NB4 (cell line): ENCODE measurements around the gene GABRA5.

Experiments used
- DNase-seq: peaks from one replicate; pipeline ENCODE4 v3.0.0; 2010; ENCODE audit warnings: low read depth
- H3K4me3 ChIP-seq: one replicate; pipeline ENCODE4 v1.5.1; 2011; ENCODE audit warnings: mild to moderate bottlenecking, low read depth, low read length, moderate library complexity
- MYC ChIP-seq: IDR thresholded peaks from 2 replicates; pipeline ENCODE4 v1.6.1; 2011; ENCODE audit warnings: low read depth, low read length
- POLR2A ChIP-seq: IDR thresholded peaks from 2 replicates; pipeline ENCODE4 v1.6.1; 2011; ENCODE audit warnings: mild to moderate bottlenecking; ENCODE audit not compliant: insufficient read length; ENCODE audit errors: extremely low read depth
- TF ChIP-seq, protein P1 (sequence below): IDR thresholded peaks from 2 replicates; pipeline ENCODE4 v1.6.1; 2011; ENCODE audit warnings: low read depth, low read length
- TF ChIP-seq, protein P2 (sequence below): IDR thresholded peaks from one replicate; pipeline ENCODE4 v1.5.1; 2012; ENCODE audit warnings: low read depth, low read length

GABRA5 gene

DNA sequence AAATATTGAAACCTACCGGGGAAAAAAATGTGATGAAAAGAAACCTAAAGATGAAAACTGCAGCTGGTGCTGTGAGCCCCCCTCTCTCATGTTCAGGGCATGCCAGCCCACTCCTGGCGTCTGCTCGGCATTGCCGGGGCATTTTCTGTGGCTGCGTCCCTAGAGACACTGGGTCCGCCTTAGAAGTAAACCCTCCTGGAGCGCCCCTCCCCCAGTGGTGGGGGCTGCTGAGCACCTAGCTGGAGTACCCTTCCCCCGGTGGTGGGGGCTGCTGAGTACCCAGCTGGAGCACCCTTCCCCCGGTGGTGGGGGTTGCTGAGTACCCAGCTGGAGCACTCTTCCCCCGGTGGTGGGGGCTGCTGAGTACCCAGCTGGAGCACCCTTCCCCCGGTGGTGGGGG lies 24.5 kb upstream of the GABRA5 start:
- no peak for DNase-seq

DNA sequence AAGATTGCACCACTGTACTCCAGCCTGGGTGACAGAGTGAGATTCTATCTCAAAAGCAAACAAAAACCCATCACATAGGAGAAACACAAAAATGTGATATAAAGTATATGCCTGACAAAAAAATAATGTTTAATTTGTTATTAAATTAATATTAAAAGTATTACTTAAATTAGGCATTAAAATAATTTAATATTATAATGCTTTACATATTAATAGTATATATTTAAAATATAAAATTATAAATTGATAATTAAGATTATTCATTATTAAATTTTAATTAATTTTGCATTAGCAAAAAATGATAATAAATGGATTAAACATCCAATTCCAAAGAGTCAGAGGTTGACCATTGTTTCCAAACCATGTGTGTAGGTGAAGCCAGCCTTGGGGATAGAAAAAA lies 22.0 kb upstream of the GABRA5 start:
- no peak overlapping the region for H3K4me3 ChIP-seq
- no peak for DNase-seq
- TF ChIP-seq, protein P1, sequence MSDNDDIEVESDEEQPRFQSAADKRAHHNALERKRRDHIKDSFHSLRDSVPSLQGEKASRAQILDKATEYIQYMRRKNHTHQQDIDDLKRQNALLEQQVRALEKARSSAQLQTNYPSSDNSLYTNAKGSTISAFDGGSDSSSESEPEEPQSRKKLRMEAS = no peak
- TF ChIP-seq, protein P2, sequence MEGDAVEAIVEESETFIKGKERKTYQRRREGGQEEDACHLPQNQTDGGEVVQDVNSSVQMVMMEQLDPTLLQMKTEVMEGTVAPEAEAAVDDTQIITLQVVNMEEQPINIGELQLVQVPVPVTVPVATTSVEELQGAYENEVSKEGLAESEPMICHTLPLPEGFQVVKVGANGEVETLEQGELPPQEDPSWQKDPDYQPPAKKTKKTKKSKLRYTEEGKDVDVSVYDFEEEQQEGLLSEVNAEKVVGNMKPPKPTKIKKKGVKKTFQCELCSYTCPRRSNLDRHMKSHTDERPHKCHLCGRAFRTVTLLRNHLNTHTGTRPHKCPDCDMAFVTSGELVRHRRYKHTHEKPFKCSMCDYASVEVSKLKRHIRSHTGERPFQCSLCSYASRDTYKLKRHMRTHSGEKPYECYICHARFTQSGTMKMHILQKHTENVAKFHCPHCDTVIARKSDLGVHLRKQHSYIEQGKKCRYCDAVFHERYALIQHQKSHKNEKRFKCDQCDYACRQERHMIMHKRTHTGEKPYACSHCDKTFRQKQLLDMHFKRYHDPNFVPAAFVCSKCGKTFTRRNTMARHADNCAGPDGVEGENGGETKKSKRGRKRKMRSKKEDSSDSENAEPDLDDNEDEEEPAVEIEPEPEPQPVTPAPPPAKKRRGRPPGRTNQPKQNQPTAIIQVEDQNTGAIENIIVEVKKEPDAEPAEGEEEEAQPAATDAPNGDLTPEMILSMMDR = no peak
- TF ChIP-seq MYC (no peak), POLR2A (no peak)

More for the DNA sequence above, 24.5 kb upstream of the GABRA5 start:
- no peak overlapping the region for H3K4me3 ChIP-seq
- TF ChIP-seq MYC = no peak
- TF ChIP-seq, protein P1 = no peak

DNA sequence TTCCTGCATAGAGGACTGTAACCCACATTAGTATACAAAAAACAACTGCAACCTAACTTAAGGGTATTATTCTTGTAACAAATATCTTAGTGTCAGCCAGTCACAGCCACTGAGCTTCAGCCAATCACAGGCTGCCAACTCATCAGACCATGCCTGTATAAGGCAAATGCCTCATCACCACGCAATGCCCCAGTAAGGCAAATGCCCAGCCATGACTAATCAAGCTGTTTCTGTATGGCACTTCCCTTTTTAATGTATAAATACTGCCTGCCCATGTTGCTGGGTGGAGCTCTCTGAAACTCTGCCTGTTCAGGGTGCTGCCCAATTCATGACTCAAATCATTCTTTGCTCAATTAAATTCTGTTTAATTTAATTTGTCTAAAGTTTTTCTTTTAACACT lies 18.4 kb upstream of the GABRA5 start:
- TF ChIP-seq, protein P2 = no peak
- TF ChIP-seq, protein P1 = no peak
- TF ChIP-seq MYC = no peak
- TF ChIP-seq POLR2A = no peak
- peak; percentile 34 for DNase-seq
- no peak overlapping the region for H3K4me3 ChIP-seq

DNA sequence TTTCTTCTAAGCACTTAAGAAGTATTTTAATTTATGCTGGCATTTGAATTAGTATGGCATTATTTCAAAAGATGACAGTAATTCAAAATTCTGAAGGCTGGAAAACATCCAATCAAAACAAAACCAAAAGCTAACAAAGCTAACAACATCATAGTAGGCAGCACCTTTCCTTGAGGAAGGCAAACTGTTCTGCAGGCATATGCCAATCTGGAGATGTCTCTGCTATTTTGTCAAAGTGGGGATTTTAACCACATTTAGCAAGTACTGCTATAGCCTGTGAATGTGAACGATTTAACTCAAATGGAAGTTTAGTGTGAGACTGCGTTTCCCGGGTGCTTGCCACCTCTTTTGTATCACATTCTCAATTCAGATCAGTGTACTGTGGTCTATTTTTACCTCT lies 16.7 kb upstream of the GABRA5 start:
- no peak overlapping the region for H3K4me3 ChIP-seq
- TF ChIP-seq MYC = no peak
- no peak for TF ChIP-seq POLR2A
- TF ChIP-seq, protein P1 = no peak
- TF ChIP-seq, protein P2 = no peak
- no peak for DNase-seq

DNA sequence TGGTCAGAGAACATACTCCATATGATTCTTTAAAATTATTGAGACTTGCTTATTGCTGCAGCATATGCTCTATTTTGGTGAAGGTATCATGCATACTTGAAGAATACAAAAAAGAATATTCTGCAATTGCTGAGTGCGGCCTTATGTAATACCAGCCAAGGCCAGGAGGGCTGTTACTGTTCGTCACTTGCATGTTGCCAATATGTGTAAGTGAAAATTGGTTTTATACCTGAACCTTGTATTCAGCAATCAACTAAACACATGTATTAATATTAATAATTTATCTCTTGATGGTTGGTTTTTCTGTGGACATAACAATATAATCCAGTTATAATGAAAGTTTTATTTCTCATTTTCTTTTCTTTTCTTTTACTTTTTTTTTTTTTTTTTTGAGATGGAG lies 13.9 kb upstream of the GABRA5 start:
- no peak for DNase-seq
- H3K4me3 ChIP-seq = no peak overlapping the region
- TF ChIP-seq MYC (no peak), POLR2A (no peak)
- TF ChIP-seq, protein P2 = no peak

DNA sequence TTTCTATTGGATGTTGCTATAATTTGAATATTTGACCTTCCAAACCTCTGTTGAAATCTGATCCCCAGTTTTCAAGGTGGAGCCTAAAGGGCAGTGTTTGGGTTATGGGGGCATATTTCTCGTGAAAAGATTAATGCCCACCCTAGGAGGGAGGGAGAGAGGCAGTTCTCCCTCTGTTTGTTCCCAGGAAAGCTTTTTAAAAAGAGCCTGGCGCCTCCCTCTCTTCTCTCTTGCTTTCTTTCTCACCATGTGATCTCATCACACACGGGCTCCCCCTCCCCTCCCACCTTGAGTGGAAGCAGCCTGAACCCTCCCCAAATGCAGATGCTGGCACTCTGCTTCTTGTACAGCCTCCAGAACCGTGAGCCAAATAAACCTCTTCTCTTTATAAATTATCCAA lies 12.4 kb upstream of the GABRA5 start:
- H3K4me3 ChIP-seq = no peak overlapping the region
- no peak for DNase-seq
- TF ChIP-seq, protein P2 = no peak
- no peak for TF ChIP-seq MYC
- no peak for TF ChIP-seq POLR2A
- TF ChIP-seq, protein P1 = no peak
